Lung microvascular endothelial cell (primary cell): Measurements from ENCODE around the gene CHST8. TPM values are rescaled to one million over a fixed set of nuclear protein-coding genes. Genes with fewer than 3 reads are reported as not detected.
"Not testable (repeated sequence)": the region's sequence is repeated elsewhere in the genome, so short reads cannot be mapped to it uniquely, and the experiment has no call there.

Experiments used
- DNase-seq, 2 donors: peaks; one replicate each; pipeline versions ENCODE4 v3.0.0 to v3.0.0-alpha.2; 2010; ENCODE audit warnings: low read depth in 2 of 2
- total RNA-seq: library from RNA; depleted of rRNA; stranded (reverse); fragments of >200 nt; gene quantifications from 2 replicates; pipeline ENCODE4 v1.2.1, GENCODE V29; 2014

Gene CHST8
- total RNA-seq, 1 donor from 2014 or later, result 0.20 TPM

DNA sequence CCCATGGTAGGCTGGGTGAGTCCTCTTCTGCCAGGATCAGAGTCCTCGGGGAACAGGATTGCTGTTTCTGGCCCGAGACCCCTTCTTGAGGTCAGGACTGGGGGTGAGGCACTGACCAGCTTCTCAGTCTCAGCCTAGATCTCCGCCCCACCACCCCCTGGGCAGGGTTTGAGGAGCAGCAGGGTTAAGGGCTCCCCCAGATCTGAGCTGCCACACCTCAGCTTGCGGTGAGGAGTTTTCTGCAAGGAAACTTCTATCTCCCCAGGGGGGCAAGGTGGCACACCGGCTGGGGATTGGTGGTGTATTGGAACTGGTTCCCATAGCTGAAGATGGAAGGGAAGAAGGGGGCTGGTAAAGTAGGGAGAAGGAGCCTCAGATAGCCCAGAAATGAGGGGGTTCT lies 19.5 kb downstream of the CHST8 start:
- no peak for DNase-seq

DNA sequence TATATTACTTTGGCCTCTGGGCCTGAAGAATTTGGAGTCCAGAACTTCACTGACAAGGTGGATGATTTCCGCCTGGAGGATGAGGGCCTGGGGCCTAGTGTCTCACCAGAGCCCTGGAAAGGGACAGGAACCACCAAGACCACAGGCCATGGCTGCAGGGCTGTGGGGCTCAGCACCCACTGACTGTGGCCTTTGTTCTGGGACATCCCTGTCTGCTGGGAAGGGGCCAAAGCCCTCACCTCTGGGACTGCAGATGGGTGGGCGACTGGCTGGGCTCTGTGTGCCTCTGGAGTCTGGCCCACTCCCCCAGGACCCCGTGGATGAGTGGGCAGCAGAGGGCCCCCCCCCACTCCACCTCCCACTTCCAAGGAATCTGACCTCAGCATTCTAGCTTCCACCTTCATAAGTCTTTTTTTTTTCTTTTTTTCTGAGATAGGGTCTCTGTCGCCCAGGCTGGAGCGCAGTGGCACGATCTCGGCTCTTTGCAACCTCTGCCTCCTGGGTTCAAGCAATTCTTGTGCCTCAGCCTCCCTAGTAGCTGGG lies 20.3 kb downstream of the CHST8 start:
- DNase-seq, result no peak

DNA sequence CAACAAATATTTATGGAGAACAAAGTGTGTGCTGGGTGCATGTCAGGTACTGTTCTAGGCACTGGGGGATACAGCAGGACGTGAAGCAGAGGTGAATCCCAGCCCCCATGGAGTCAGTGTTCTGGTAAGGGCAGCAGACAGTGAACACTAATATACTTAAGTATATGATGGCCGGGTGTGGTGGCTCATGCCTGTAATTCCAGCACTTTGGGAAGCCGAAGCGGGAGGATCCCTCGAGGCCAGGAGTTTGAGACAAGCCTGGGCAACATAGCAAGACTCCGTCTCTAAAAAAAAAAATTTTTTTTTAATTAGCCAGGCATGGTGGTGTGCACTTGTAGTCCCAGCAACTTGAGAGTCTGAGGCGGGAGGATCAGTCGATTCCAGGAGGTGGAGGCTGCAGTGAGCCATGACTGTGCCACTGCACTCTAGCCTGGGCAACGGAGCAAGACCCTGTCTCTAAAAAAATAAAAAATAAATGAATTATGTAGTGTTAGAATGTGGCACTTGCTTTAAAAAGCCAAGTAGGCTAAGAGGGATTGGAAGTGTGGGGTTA lies 22.6 kb downstream of the CHST8 start:
- DNase-seq, result no peak

DNA sequence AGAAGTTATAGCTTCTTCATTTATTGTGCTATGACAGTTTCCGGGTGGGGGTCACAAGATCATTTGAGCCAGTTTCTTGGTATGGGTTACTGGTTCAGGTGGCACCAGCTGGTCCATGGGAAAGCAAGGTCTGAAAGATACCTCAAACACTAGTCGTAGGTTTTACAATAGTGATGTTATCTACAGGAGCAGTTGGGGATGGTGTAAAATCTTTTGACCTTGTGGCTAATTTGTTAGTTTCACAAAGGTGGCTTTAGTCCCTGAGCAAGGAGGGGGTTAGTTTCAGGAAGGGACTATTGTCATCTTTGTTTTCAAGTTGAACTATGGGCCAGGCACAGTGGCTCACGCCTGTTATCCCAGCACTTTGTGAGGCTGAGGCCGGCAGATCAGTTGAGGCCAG lies 24.6 kb downstream of the CHST8 start:
- DNase-seq, result no peak

DNA sequence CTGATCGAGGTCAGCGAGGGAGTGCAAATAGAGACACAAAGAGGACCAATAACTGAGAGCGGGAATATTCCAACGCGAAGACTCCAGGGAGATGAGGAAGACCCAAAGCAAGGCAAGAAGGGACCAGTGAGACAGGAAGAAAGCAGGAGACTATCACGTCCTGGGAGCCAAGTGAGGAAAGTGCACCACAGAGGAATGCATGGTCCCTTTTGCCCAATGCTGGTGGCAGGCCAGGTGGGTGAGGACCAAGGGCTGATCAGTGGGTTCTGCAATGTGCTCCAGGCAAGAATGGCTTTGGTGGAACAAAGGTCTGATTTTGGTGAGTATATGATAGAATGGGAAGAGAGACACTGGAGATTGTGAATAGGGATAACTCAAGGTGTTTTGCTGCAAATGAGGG lies 25.4 kb downstream of the CHST8 start:
- DNase-seq, result no peak

DNA sequence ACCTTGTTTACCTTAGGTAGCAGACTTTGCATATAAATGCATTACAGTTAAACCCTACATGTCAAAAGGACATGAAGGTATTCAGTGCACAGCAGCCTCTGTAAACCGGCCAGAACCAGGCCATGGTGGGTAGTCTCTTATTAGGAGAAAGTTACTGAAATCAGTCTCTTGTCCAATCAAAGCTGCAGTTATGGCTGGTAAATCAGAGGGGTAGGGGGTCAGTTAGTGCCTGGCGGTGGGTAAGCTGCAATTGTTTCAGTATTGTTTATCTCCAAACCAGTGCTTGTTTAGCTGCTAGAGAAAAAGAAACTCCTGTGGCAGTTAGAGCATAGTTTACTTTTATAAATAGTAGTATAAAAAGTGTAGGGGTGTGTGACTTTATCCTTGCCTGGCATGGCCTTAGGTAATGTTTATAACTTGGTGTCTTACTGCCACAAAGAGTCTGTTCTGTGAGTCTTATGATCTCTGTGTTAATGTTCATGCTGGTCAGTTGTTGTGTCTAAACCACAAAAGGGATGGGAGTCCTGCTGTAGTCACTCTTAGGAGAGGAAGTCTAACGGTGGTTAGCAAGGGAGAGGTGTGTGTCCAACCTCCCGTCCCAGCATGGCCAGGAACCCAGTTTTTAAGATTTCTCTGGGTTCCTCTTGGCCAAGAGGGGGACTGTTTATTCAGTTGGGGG lies 28.0 kb downstream of the CHST8 start:
- no peak for DNase-seq

DNA sequence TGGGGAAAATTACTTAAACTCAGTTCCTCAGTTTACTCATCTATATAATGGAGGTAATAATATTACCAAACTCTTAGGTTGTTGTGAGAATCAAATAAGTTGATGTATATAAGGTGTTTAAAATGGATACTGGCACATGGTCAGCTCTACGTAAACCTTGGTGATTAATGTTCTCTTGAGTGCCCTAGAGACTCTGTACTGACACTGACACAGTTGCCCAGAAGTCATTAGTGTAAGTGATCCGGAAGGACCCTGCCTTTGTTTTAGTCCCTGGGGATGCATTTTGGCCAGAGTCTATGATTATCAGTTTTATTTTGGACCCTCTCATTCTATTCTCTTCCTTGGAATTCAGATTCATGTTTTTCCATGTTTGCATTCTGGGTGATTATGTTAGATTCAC lies 31.9 kb downstream of the CHST8 start:
- no peak for DNase-seq

DNA sequence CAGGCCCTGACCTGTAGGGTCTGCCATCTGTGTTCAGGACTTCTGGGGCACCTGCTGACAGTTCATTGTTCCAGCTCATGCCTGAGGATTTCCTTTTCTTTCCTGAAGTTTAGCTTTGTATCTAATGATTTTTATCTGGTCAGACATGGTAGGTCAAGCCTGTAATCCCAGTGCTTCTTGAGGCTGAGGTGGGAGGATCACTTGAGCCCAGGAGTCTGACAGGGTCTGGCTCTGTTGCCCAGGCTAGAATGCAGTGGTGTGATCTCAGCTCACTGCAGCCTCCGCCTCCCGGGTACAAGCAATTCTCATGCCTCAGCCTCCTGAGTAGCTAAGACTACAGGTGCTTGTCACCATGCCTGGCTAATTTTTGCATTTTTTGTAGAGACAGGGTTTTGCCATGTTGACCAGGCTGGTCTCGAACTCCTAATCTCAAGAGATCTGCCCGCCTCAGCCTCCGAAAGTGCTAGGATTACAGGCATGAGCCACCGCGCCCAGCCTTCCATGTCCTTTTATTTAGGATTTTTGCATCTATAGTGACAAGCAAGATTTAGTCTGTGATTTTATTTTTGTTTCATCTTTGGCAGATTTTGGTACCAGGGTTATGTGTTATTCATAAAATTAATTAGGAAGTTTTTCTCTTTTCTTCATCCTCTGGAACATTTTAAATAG lies 33.2 kb downstream of the CHST8 start:
- DNase-seq, result no peak

DNA sequence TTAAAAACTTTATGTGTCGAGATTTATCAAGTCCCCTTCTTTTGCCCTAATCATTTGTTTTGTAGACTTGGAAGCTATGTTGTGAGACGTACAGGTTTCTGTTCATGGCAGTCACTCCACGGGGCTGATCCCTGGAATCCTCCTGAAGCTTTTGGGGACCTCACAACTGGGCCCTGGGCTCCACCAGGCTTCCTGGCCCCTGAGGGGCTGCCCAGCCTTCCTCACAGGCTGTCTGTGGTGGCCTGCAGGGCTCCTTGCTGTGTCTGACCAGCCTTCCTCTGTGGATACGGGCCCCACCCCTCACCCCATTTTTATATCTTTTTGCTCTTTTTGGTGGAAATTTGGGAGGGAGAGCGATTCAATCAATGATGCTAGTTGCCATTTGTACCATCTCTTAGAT lies 38.1 kb downstream of the CHST8 start:
- no peak for DNase-seq

DNA sequence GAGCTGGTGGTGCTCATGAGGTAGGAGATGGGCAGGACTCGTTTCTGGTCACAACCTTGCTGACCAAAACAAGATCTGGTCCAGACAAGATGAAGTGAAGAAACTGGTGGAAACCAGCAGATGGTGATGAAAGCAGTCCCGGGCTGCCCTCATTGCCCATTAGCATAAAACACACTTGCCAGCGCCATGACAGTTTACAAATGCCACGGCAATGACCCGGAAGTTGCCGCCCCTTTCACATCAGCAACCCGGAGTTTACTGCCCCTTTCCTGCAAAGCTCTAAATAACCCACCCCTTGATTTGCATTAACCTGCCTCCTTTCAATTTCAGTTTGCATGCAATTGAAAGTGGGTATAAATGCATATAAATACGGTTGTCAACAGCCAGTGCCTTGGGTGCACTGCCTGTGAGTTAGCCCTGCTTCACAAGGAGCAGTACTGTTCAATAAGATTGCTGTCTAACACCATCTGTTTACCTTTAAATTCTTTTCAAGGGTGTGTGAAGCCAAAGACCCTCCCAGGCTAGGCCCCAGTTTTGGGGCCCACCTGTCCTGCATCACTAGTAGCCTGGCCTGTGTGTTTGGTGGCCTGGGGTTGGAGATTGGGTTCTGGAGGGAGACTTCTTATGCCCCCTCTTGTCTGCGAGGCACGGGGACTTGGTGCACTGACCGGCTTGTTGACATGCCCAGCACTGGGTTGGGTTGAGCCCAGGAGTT lies 38.8 kb downstream of the CHST8 start:
- no peak for DNase-seq

DNA sequence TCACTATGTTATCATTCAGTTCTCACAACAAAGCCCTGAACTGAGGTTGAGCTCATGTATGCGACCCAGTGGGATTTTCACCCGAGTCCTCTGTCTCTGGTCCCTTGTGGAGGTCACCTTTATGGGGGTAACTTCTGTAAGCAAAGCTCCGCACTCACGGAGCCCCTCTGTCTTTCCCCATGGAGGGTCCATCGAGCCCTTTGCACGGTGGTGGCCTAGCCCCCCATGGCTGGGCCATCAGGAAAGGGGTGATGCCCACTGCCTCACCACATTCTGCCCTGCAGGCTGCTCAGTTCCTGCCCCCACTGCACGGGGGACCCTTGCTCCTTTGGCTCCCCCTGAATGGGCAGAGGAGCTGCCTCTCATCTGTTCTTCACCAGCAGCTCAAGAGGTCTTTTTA lies 39.6 kb downstream of the CHST8 start:
- DNase-seq, result no peak

DNA sequence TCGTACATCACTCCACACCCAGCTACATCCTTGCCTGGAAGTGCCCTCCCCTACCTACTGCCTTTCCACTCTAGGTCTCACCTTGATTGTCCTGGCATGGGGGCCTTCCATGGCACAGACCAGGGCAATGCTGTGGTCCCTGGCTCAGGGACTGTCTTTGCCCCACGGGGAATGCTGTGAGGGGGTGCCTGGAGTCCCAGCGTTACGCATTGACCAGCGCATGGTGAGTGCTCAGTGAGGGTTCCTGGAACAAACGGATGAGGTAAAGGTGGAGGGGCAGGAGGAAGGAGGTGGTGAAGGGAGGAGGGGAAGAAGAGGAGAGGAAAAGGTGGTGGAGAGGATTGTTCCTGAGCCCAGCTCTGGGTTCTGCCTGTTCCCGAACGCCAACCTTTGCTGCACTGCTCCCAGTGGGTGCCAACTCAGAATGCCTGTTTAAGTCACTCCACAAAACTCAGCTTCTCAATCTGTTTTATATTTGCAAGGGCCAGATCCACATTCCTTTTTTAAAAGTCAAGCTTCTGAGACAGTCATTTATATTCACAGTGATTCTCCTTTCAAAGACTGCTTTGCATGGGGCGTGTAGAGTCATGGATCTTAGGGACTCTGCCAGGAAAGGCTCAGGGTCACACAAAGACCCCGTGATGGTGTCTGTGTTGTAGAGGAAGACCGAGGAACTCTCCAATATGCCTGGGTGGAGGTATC lies 40.8 kb downstream of the CHST8 start:
- DNase-seq, result no peak

DNA sequence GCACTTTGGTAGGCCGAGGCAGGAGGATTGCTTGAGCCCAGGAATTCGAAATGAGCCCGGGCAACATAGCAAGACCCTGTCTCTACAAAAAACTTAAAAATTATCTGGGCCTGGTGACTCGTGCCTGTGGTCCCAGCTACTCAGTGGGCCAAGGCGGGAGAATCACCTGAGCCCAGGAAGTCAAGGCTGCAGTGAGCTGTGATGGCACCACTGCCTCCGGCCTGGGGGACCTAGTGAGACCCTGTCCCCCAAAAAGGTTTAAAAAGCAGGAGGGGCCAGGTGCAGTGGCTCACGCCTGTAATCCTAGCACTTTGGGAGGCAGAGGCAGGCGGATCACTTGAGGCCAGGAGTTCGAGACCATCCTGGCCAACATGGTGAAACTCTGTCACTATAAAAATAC lies 41.6 kb downstream of the CHST8 start:
- DNase-seq, result not testable (repeated sequence)

DNA sequence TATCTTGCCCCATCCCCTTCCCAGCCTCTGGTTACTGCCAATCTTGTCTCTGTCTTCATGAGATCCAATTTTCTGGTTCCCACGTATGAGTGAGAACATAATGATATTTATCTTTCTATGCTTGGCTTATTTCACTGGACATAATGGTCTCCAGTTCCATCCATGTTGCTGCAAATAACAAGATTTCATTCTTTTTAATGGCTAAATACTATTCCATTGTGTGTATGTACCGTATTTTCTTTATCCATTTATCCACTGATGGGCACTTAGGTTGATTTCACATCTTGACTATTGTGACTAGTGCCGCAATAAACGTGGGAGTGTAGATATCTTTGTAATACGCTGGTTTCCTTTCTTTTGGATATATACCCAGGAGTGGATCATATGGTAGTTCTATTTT lies 43.0 kb downstream of the CHST8 start:
- no peak for DNase-seq

DNA sequence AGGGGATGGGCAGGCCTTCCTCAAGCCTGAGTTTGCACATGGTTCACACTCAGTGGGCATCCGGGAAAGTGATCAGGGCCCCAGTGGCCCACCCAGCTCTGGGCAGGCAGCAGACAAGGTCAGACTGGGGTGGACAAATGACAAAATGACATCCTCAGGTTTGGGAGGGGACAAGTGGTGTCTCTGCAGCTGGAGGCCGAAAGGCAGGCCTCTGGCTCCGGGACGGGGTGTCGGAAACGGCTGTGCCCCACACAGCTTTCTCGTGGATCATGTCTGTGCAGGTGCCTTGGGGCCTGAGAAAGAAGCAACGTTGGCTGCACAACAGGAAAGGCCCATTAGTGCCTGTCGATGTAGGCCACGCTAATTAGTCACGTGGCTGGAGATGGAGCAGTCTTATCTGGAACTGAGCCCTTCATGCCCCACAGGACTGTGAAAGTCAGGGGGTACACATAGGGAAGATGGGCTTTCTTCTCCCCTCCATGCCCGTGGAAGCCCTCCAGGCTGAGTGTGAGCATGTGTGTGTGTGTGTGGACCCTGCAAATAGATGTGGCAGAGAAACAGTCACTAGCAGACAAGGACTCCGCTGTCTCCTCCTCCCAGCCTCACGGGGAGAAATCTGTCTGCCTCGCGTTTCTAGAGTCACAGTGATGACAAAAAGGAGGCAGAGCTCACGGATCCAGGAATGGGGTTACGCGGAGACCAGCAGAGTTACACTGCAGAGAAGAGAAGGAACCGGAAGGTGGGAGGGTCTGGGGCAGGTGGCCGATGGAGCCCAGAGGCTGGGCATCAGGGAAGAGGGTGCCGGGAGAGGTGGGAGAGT lies 44.2 kb downstream of the CHST8 start:
- DNase-seq, result no peak

DNA sequence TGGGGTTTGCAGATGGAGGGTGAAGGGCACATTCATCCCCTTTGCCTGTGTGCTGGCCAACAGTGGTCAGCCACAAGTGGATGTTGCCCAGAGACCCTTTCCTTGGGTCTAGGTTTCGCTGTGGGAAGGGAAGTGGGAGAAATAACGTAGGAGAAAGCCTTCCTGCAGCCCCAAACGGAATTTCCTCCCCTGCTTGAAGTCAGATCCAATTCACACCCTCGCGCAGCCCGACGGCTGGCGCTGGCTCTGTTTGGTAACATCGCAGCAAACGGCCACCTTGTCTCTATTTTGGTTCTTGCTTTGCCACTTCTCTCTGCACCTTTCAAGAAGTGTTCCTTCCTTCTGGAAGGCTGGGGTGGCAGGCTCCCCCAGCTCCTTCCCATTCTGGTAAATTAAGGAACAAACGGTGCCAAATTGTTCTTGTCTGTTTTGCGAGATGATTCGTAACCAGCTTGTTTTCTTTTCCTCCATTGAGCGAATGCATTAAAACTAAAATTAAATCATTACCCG lies 45.4 kb downstream of the CHST8 start:
- no peak for DNase-seq

DNA sequence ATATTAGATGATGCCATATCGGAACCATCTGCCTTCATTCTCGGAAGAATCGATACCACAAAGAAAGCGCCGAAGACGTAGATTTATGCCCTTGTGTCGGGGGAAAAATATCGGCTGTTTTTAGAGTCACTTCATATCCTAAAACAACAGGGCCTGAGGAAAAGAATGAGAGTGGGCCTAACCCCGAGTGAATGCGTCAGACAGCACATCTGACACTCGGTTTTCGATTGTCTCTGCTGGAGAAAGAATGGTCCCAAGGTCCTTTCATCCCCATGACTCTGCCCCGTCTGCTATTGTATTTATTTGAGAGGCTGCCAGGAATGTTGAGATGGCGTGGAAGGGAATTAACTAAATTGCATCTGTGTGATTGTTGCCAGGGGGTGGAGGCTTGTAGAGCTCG lies 46.1 kb downstream of the CHST8 start:
- no peak for DNase-seq

DNA sequence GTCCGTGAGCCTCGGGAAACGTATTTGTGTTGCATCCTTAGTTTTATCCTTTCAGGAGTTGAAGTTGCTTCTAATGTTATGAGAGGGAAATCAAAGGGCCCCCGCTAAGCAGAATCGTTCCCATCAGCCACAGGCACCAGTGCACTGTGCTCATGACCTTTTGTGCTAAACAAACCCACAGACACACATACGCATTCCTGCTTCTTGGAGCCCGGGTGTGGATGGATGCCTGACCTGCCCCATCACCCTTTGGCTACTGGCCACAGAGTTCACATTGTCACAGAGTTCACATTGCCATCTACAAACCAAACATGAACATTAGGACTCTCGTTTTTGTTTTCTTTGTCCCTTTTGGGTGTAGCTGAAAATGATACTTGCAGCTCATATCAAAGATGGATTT lies 47.2 kb downstream of the CHST8 start:
- DNase-seq, result no peak

DNA sequence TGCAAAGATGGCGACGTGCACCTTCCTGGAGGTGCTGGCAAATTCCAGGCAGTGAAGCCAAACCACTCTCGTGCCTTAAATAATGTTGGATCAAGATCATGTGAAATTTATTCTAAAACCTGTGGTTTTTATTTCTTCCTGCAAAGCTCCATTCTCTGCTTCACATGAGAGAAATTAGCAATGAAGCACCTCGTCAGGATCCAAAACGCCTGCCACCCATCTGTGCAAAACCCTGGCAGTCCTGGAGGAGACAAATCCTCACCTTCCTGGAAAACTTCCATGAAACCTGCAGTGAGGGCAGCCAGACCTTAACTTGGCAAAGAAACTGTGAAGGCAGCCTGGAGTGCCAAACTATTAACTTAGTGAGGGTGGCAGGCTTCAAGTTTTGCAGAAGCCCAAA lies 47.6 kb downstream of the CHST8 start:
- no peak for DNase-seq

DNA sequence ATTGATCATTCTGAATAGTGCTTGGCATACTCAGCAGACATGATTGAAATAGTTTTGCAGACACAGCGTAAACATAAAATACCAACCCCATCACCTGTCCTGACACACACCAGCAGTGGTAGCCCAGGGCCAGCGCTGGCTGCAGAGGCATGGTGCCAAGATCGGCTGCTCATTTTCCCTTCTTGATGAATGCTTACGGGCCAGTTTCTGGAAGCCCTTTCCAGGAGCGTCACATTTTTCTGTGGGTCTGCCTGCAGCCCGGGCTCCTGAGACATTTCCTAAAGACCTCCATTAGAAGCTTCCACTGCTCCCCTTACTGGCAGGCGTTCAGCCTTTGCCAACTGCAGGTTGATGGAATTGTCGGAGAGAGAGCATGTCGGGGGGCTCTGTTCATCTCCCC lies 48.6 kb downstream of the CHST8 start:
- DNase-seq, result no peak

DNA sequence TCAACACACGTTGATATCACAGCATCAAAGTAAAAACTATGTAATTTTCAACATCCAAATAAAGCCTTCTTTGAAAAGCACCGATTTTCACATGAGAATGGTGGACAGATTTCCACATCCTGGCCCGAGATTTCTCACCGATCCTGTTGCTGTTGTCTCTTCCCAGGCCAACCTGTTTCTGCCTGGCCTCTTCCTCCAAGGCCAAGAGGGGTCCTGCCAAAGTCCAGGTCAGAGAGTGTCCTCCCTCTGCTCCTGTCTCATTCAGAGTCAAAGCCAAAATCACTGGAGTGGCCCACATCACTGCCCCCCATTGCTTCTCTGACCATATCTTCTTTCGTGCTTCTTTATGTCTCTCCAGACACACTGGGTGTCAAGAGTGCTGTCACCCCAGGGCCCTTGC lies 49.5 kb downstream of the CHST8 start:
- DNase-seq, result no peak
